Calu3 (cell line): ENCODE results near the gene IL3. TPM values are rescaled to one million over a fixed set of nuclear protein-coding genes. Genes with fewer than 3 reads are reported as not detected.
"Not testable (repeated sequence)": the region's sequence is repeated elsewhere in the genome, so short reads cannot be mapped to it uniquely, and the experiment has no call there.

Experiments
- BruUV-seq: library from RNA; stranded (reverse); fragments of 400-500 nt; replicated peaks from 2 replicates; lab custom pipeline; 2021; lab: Mats Ljungman, UMichigan
- CTCF ChIA-PET: fragments of 300-600 bp; sonication (Branson Sonifier 250); formaldehyde crosslinking; loops from one replicate; lab custom pipeline; 2022; ENCODE audit warnings: antibody characterized with exemption; lab: Charles Lee
- DNase-seq: peaks from one replicate; pipeline ENCODE4 v3.0.0; 2022
- H3K27ac Mint-ChIP-seq: one replicate; pipeline ENCODE4 v1.8.0; 2022; ENCODE audit warnings: mixed read lengths; ENCODE audit not compliant: unreplicated experiment
- H3K27me3 Mint-ChIP-seq: one replicate; pipeline ENCODE4 v1.8.0; 2022; ENCODE audit warnings: mixed read lengths; ENCODE audit not compliant: unreplicated experiment
- H3K36me3 Mint-ChIP-seq: one replicate; pipeline ENCODE4 v1.8.0; 2022; ENCODE audit warnings: mild to moderate bottlenecking, moderate library complexity, mixed read lengths; ENCODE audit not compliant: insufficient read depth, unreplicated experiment
- H3K4me1 Mint-ChIP-seq: one replicate; pipeline ENCODE4 v1.8.0; 2022; ENCODE audit warnings: mild to moderate bottlenecking, low read depth, mixed read lengths; ENCODE audit not compliant: unreplicated experiment
- H3K4me3 Mint-ChIP-seq: one replicate; pipeline ENCODE4 v1.8.0; 2022; ENCODE audit warnings: mild to moderate bottlenecking, low read depth, moderate library complexity, mixed read lengths; ENCODE audit not compliant: unreplicated experiment
- H3K9me3 Mint-ChIP-seq: one replicate; pipeline ENCODE4 v1.8.0; 2022; ENCODE audit warnings: low read depth, mixed read lengths; ENCODE audit not compliant: unreplicated experiment
- intact Hi-C: fragments of 100-400 bp; cut with micrococcal nuclease; formaldehyde crosslinking; loops from one replicate; pipeline ENCODE4 v1.10.0; 2022; ENCODE audit not compliant: unreplicated experiment
- total RNA-seq: library from RNA; stranded (reverse); gene quantifications from 2 replicates; pipeline ENCODE4 v1.2.3, GENCODE V29; 2022
- TF ChIP-seq, protein P1 (sequence below): fragments of 200-600 bp; IDR thresholded peaks from one replicate; pipeline ENCODE4 v1.8.0; 2022; ENCODE audit warnings: antibody characterized with exemption; ENCODE audit not compliant: unreplicated experiment

IL3 gene
- total RNA-seq, 1 experiment from 2014 or later: not detected

GRCh38 chr5:132105688-132106087 lies 45.2 kb downstream of the IL3 start:
- peaks cover 4% of the 10 kb centered on the region for H3K36me3 Mint-ChIP-seq
- DNase-seq: no peak
- H3K9me3 Mint-ChIP-seq: no peaks in the 10 kb centered on the region
- no peak overlapping the region for H3K27ac Mint-ChIP-seq
- intact Hi-C loops: no loop called here
- H3K4me1 Mint-ChIP-seq: peaks cover 36% of the 10 kb centered on the region
- H3K4me3 Mint-ChIP-seq: no peak overlapping the region
- CTCF ChIA-PET: no interaction called here
- TF ChIP-seq, protein P1, sequence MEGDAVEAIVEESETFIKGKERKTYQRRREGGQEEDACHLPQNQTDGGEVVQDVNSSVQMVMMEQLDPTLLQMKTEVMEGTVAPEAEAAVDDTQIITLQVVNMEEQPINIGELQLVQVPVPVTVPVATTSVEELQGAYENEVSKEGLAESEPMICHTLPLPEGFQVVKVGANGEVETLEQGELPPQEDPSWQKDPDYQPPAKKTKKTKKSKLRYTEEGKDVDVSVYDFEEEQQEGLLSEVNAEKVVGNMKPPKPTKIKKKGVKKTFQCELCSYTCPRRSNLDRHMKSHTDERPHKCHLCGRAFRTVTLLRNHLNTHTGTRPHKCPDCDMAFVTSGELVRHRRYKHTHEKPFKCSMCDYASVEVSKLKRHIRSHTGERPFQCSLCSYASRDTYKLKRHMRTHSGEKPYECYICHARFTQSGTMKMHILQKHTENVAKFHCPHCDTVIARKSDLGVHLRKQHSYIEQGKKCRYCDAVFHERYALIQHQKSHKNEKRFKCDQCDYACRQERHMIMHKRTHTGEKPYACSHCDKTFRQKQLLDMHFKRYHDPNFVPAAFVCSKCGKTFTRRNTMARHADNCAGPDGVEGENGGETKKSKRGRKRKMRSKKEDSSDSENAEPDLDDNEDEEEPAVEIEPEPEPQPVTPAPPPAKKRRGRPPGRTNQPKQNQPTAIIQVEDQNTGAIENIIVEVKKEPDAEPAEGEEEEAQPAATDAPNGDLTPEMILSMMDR: no peak
- H3K27me3 Mint-ChIP-seq: no peaks in the 10 kb centered on the region
- BruUV-seq: no TSS peak

DNA sequence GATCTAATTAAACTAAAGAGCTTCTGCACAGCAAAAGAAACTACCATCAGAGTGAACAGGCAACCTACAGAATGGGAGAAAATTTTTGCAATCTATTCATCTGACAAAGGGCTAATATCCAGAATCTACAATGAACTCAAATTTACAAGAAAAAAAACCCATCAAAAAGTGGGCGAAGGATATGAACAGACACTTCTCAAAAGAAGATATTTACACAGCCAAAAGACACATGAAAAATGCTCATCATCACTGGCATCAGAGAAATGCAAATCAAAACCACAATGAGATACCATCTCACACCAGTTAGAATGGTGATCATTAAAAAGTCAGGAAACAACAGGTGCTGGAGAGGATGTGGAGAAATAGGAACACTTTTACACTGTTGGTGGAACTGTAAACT lies 48.0 kb downstream of the IL3 start:
- H3K27me3 Mint-ChIP-seq, DNase-seq, BruUV-seq, CTCF ChIA-PET, H3K36me3 Mint-ChIP-seq, H3K9me3 Mint-ChIP-seq, H3K27ac Mint-ChIP-seq, H3K4me3 Mint-ChIP-seq, intact Hi-C loops: not testable (repeated sequence)
- peaks cover 13% of the 10 kb centered on the region for H3K4me1 Mint-ChIP-seq

DNA sequence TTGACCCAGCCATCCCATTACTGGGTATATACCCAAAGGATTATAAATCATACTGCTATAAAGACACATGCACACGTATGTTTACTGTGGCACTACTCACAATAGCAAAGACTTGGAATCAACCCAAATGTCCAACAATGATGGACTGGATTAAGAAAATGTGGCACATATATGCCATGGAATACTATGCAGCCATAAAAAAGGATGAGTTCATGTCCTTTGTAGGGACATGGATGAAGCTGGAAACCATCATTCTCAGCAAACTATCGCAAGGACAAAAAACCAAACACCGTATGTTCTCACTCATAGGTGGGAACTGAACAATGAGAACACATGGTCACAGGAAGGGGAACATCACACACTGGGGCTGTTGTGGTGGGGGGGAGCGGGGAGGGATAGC lies 48.5 kb downstream of the IL3 start:
- H3K4me3 Mint-ChIP-seq, H3K27me3 Mint-ChIP-seq, H3K9me3 Mint-ChIP-seq, H3K36me3 Mint-ChIP-seq, DNase-seq, H3K27ac Mint-ChIP-seq, intact Hi-C loops, H3K4me1 Mint-ChIP-seq, BruUV-seq, CTCF ChIA-PET: not testable (repeated sequence)

GRCh38 chr5:132109494-132110053 lies 49.1 kb downstream of the IL3 start:
- intact Hi-C loops: no loop called here
- BruUV-seq: no TSS peak
- H3K4me1 Mint-ChIP-seq: peaks cover 2% of the 10 kb centered on the region
- no peak for DNase-seq
- CTCF ChIA-PET: no interaction called here
- no peaks in the 10 kb centered on the region for H3K36me3 Mint-ChIP-seq
- H3K27ac Mint-ChIP-seq: no peak overlapping the region
- H3K4me3 Mint-ChIP-seq: no peak overlapping the region
- no peaks in the 10 kb centered on the region for H3K27me3 Mint-ChIP-seq
- TF ChIP-seq, protein P1: no peak
- H3K9me3 Mint-ChIP-seq: peaks cover 2% of the 10 kb centered on the region

GRCh38 chr5:132110195-132110594 lies 49.7 kb downstream of the IL3 start:
- no TSS peak for BruUV-seq
- CTCF ChIA-PET: interaction anchor here (0.6 kb wide), 1 partner anchor 151 kb away, joined by 5 read pairs; no protein-coding TSS in a partner anchor
- TF ChIP-seq, protein P1: no peak
- Mint-ChIP-seq H3K4me1 (no peaks in the 10 kb centered on the region), H3K4me3 (no peak overlapping the region), H3K36me3 (no peaks in the 10 kb centered on the region), H3K9me3 (peaks cover 2% of the 10 kb centered on the region), H3K27me3 (no peaks in the 10 kb centered on the region), H3K27ac (no peak overlapping the region)
- DNase-seq: no peak
- intact Hi-C loops: no loop called here
